Sigmoid colon (tissue), 4 donors: ENCODE data around the gene CCL19.
"Not testable (repeated sequence)": the region's sequence is repeated elsewhere in the genome, so short reads cannot be mapped to it uniquely, and the experiment has no call there.

Source experiments
- CTCF ChIP-seq, 4 experiments: fragments of 450-650 bp in 3 of 4; fragments of 200-600 bp in 1 of 4; IDR thresholded peaks; one replicate each; pipeline ENCODE4 v1.5.1; 2016 to 2019; ENCODE audit warnings: antibody characterized with exemption in 4 of 4, mild to moderate bottlenecking in 3 of 4, moderate library complexity in 2 of 4
- EP300 ChIP-seq, 4 donors: sonication (generic); formaldehyde crosslinking; IDR thresholded peaks; one replicate each; pipeline ENCODE4 v1.6.1; 2017; ENCODE audit warnings: antibody characterized with exemption in 4 of 4
- POLR2AphosphoS5 ChIP-seq, 4 donors: sonication (generic); formaldehyde crosslinking; IDR thresholded peaks; one replicate each; pipeline ENCODE4 v1.6.1; 2017; ENCODE audit warnings: antibody characterized with exemption in 4 of 4

- TF ChIP-seq CTCF, EP300 (IDR thresholded peaks at IDR 0.05): not testable (repeated sequence)
- peak in 1 of 4 donors; percentile 9 for TF ChIP-seq POLR2AphosphoS5 (IDR thresholded peaks at IDR 0.05)
These were observed 28.6 kb upstream of the CCL19 start for GRCh38 chr9:34719769-34720025.
